KMS-11 (cell line): Measurements from ENCODE around the gene ENTREP3.

Experiments
- H2AFZ ChIP-seq: fragments of 200-600 bp; sonication (generic); 2 replicates; pipeline ENCODE4 v1.6.1; 2016; ENCODE audit warnings: antibody characterized with exemption, mixed run types, low read depth
- H3K27ac ChIP-seq: fragments of 200-600 bp; sonication (generic); 2 replicates; pipeline ENCODE4 v1.6.1; 2016; ENCODE audit warnings: mild to moderate bottlenecking, mixed run types
- H3K27me3 ChIP-seq: fragments of 200-600 bp; sonication (generic); 2 replicates; pipeline ENCODE4 v1.6.1; 2017; ENCODE audit warnings: mild to moderate bottlenecking, low read depth, mixed run types, moderate library complexity; ENCODE audit not compliant: insufficient read depth
- H3K36me3 ChIP-seq: fragments of 200-600 bp; sonication (generic); 2 replicates; pipeline ENCODE4 v1.6.1; 2017; ENCODE audit warnings: mild to moderate bottlenecking, mixed run types; ENCODE audit not compliant: insufficient read depth
- H3K4me1 ChIP-seq: fragments of 200-600 bp; sonication (generic); 2 replicates; pipeline ENCODE4 v1.6.1; 2016; ENCODE audit warnings: mild to moderate bottlenecking, low read depth, mixed run types; ENCODE audit not compliant: poor library complexity, severe bottlenecking
- H3K4me2 ChIP-seq: fragments of 200-600 bp; sonication (generic); 2 replicates; pipeline ENCODE4 v1.7.0; 2016; ENCODE audit warnings: mild to moderate bottlenecking, mixed run types
- H3K4me3 ChIP-seq: fragments of 200-600 bp; sonication (generic); IDR thresholded peaks from 2 replicates; pipeline ENCODE4 v1.6.1; 2017; ENCODE audit warnings: low read depth, low read length, mixed read lengths; ENCODE audit not compliant: insufficient read depth
- H3K79me2 ChIP-seq: fragments of 200-600 bp; sonication (generic); 2 replicates; pipeline ENCODE4 v1.6.1; 2016; ENCODE audit warnings: low read depth, mixed run types; ENCODE audit not compliant: insufficient read depth
- H3K9ac ChIP-seq: fragments of 200-600 bp; sonication (generic); 2 replicates; pipeline ENCODE4 v1.6.1; 2016; ENCODE audit warnings: mild to moderate bottlenecking, mixed run types
- H4K20me1 ChIP-seq: fragments of 200-600 bp; sonication (generic); 2 replicates; pipeline ENCODE4 v1.6.1; 2016; ENCODE audit warnings: mild to moderate bottlenecking, mixed run types; ENCODE audit not compliant: insufficient read depth
- CTCF ChIP-seq: fragments of 200-600 bp; sonication (generic); conservative IDR thresholded peaks from 2 replicates; pipeline ENCODE4 v1.6.1; 2017; ENCODE audit warnings: low read depth, mild to moderate bottlenecking, antibody characterized with exemption, low read length, moderate library complexity, mixed read lengths

ENTREP3 gene

GRCh38 chr1:155277902-155278688, 22.8 kb upstream of the ENTREP3 start:
- Histone ChIP-seq H4K20me1 (no peaks in the 10 kb centered on the region), H3K27ac (no peak overlapping the region), H3K4me2 (peak overlapping the region; percentile 99), H3K36me3 (no peaks in the 10 kb centered on the region), H3K4me3 (peak overlapping the region; percentile 99), H3K4me1 (peaks cover 27% of the 10 kb centered on the region), H3K9ac (no peak overlapping the region), H3K79me2 (no peaks in the 10 kb centered on the region), H2AFZ (peak overlapping the region; percentile 90), H3K27me3 (peaks cover 4% of the 10 kb centered on the region)
- peak; percentile 69 for TF ChIP-seq CTCF

- H3K27ac ChIP-seq, result no peak within 1 kb of the TSS
Measured at GRCh38 chr1:155277070-155277901, 22.0 kb upstream of the ENTREP3 start, which contains the start of gene HCN3. Gene HCN3, plus strand, starts transcription at chr1:155277463. Its CDS starts 128 bp downstream, at chr1:155277591.

GRCh38 chr1:155273343-155274245, 18.3 kb upstream of the ENTREP3 start, which contains the start of gene CLK2:
Gene CLK2, minus strand, starts transcription at chr1:155273504. Its CDS starts 2,527 bp downstream, at chr1:155270977.
- Histone ChIP-seq H3K79me2 (peaks cover 32% of the 10 kb centered on the region), H3K27ac (peak within 1 kb of the TSS; percentile 26), H4K20me1 (no peaks in the 10 kb centered on the region), H3K36me3 (peaks cover 21% of the 10 kb centered on the region; the same call in 1 of the 2 replicates), H2AFZ (peak within 1 kb of the TSS; percentile 57), H3K4me2 (peak within 1 kb of the TSS; percentile 74), H3K4me3 (peak within 1 kb of the TSS; percentile 98), H3K4me1 (peaks cover 35% of the 10 kb centered on the region), H3K9ac (peak within 1 kb of the TSS; percentile 60), H3K27me3 (no peaks in the 10 kb centered on the region)
- 0 out of 2 replicates have a peak, but pooled peaks have one; percentile 21 for TF ChIP-seq CTCF

More at GRCh38 chr1:155277070-155277901, 22.0 kb upstream of the ENTREP3 start, which contains the start of gene HCN3:
- H4K20me1 ChIP-seq, result no peaks in the 10 kb centered on the region
- no peaks in the 10 kb centered on the region for H3K36me3 ChIP-seq
- H3K4me1 ChIP-seq, result peaks cover 30% of the 10 kb centered on the region
- H3K9ac ChIP-seq, result no peak within 1 kb of the TSS
- peak within 1 kb of the TSS; percentile 90 for H2AFZ ChIP-seq
- peaks cover 4% of the 10 kb centered on the region for H3K27me3 ChIP-seq
- peaks cover 8% of the 10 kb centered on the region for H3K79me2 ChIP-seq
- H3K4me2 ChIP-seq, result peak within 1 kb of the TSS; percentile 99
- H3K4me3 ChIP-seq, result peak within 1 kb of the TSS; percentile 99
- TF ChIP-seq CTCF, result peak; percentile 88
